Smooth muscle cell (in vitro differentiated cells): Measurements from ENCODE around the gene SLC25A42. TPM values are rescaled to one million over a fixed set of nuclear protein-coding genes. Genes with fewer than 3 reads are reported as not detected.

ENCODE experiments used
- DNase-seq: peaks from one replicate; lab custom pipeline; 2025; ENCODE audit not compliant: unreplicated experiment; lab: John Stamatoyannopoulos, UW
- H2AFZ ChIP-seq: fragments of 200-600 bp; sonication (generic); 2 replicates; pipeline ENCODE4 v1.6.0; 2016; ENCODE audit warnings: antibody characterized with exemption, low read depth, mild to moderate bottlenecking
- H3F3A ChIP-seq: fragments of 200-600 bp; sonication (generic); 2 replicates; pipeline ENCODE4 v1.6.0; 2017; ENCODE audit warnings: antibody characterized with exemption, low read depth
- H3K27ac ChIP-seq: fragments of 200-600 bp; sonication (generic); 2 replicates; pipeline ENCODE4 v1.5.1; 2016; ENCODE audit warnings: low read depth, mild to moderate bottlenecking
- H3K27me3 ChIP-seq: fragments of 200-600 bp; sonication (generic); 2 replicates; pipeline ENCODE4 v1.6.1; 2016; ENCODE audit warnings: low read depth, mild to moderate bottlenecking
- H3K36me3 ChIP-seq: fragments of 200-600 bp; sonication (generic); 2 replicates; pipeline ENCODE4 v1.5.1; 2016; ENCODE audit warnings: low read depth
- H3K4me1 ChIP-seq: fragments of 200-600 bp; sonication (generic); 2 replicates; pipeline ENCODE4 v1.5.1; 2016; ENCODE audit warnings: low read depth
- H3K4me2 ChIP-seq: fragments of 200-600 bp; sonication (generic); 2 replicates; pipeline ENCODE4 v1.6.0; 2016; ENCODE audit warnings: mild to moderate bottlenecking
- H3K4me3 ChIP-seq: fragments of 200-600 bp; sonication (generic); 2 replicates; pipeline ENCODE4 v1.5.1; 2016; ENCODE audit warnings: mild to moderate bottlenecking
- H3K79me2 ChIP-seq: fragments of 200-600 bp; sonication (generic); 2 replicates; pipeline ENCODE4 v1.6.0; 2016; ENCODE audit warnings: low read depth, mild to moderate bottlenecking
- H3K9ac ChIP-seq: fragments of 200-600 bp; sonication (generic); 2 replicates; pipeline ENCODE4 v1.6.0; 2016; ENCODE audit warnings: low read depth
- H3K9me3 ChIP-seq: fragments of 200-600 bp; sonication (generic); replicated peaks from 2 replicates; pipeline ENCODE4 v1.5.1; 2016; ENCODE audit warnings: low read depth
- H4K20me1 ChIP-seq: fragments of 200-600 bp; sonication (generic); 2 replicates; pipeline ENCODE4 v1.6.0; 2016; ENCODE audit warnings: low read depth
- CTCF ChIP-seq: fragments of 200-600 bp; sonication (generic); IDR thresholded peaks from 2 replicates; pipeline ENCODE4 v1.5.1; 2017; ENCODE audit warnings: borderline replicate concordance, mild to moderate bottlenecking, antibody characterized with exemption; ENCODE audit not compliant: insufficient read depth, poor library complexity, severe bottlenecking
- WGBS: methylation state at CpG from one replicate; pipeline ENCODE4 v1.1.7; 2016; ENCODE audit warnings: low lambda C conversion rate; 5-methylcytosine and 5-hydroxymethylcytosine counted together
- polyA plus RNA-seq: library from polyadenylated mRNA; unstranded; fragments of >200 nt; fragmentation: Nextera tagmentation; extraction: Ambion mirVana; gene quantifications from 2 replicates; pipeline ENCODE4 v1.2.1, GENCODE V29; 2016
- total RNA-seq: library from RNA; depleted of rRNA; stranded (reverse); fragments of >200 nt; gene quantifications from 2 replicates; pipeline ENCODE4 v1.2.3, GENCODE V29; 2014

Gene SLC25A42
- total and polyA plus RNA-seq, 2 experiments from 2014 or later, result 8.1 to 18.9 TPM

GRCh38 chr19:19054939-19055440 is 8.8 kb upstream of the SLC25A42 start:
- TF ChIP-seq CTCF, result no peak

GRCh38 chr19:19055701-19056100 is 8.1 kb upstream of the SLC25A42 start:
- Histone ChIP-seq H4K20me1 (no peaks in the 10 kb centered on the region), H3K4me1 (no peaks in the 10 kb centered on the region), H3K27me3 (no peaks in the 10 kb centered on the region), H3K9ac (no peak overlapping the region), H3K79me2 (no peaks in the 10 kb centered on the region), H3F3A (no peaks in the 10 kb centered on the region), H3K4me2 (no peak overlapping the region), H3K36me3 (no peaks in the 10 kb centered on the region), H3K9me3 (no peaks in the 10 kb centered on the region), H2AFZ (no peak overlapping the region), H3K27ac (no peak overlapping the region), H3K4me3 (no peak overlapping the region)
- no peak for DNase-seq
- TF ChIP-seq CTCF, result no peak
- WGBS, result 95% methylated on average over 13 of the region's 13 CpGs

More at GRCh38 chr19:19054939-19055440, 8.8 kb upstream of the SLC25A42 start:
- DNase-seq, result no peak
- no peaks in the 10 kb centered on the region for H3K79me2 ChIP-seq
- H3K9ac ChIP-seq, result no peak overlapping the region
- no peaks in the 10 kb centered on the region for H3F3A ChIP-seq
- H3K4me1 ChIP-seq, result no peaks in the 10 kb centered on the region
- H3K9me3 ChIP-seq, result no peaks in the 10 kb centered on the region
- no peak overlapping the region for H3K4me3 ChIP-seq
- H3K27me3 ChIP-seq, result no peaks in the 10 kb centered on the region
- H2AFZ ChIP-seq, result no peak overlapping the region
- no peak overlapping the region for H3K4me2 ChIP-seq
- H3K27ac ChIP-seq, result no peak overlapping the region
- H3K36me3 ChIP-seq, result no peaks in the 10 kb centered on the region
- H4K20me1 ChIP-seq, result no peaks in the 10 kb centered on the region
- WGBS, result 99% methylated on average over 19 of the region's 19 CpGs

GRCh38 chr19:19056636-19057275 is 7.0 kb upstream of the SLC25A42 start:
- Histone ChIP-seq H3K9me3 (no peaks in the 10 kb centered on the region), H2AFZ (no peak overlapping the region), H4K20me1 (no peaks in the 10 kb centered on the region), H3K36me3 (no peaks in the 10 kb centered on the region), H3K27me3 (no peaks in the 10 kb centered on the region), H3K4me2 (no peak overlapping the region), H3K4me1 (no peaks in the 10 kb centered on the region), H3K27ac (no peak overlapping the region), H3K79me2 (no peaks in the 10 kb centered on the region), H3K4me3 (no peak overlapping the region), H3F3A (no peaks in the 10 kb centered on the region), H3K9ac (no peak overlapping the region)
- DNase-seq, result no peak
- no peak for TF ChIP-seq CTCF
- 98% methylated on average over 6 of the region's 9 CpGs for WGBS

- no peak for DNase-seq
- Histone ChIP-seq H3K4me1 (no peaks in the 10 kb centered on the region), H3K9me3 (no peaks in the 10 kb centered on the region), H3K27ac (no peak overlapping the region), H2AFZ (no peak overlapping the region), H4K20me1 (no peaks in the 10 kb centered on the region), H3K9ac (no peak overlapping the region), H3K4me2 (no peak overlapping the region), H3K36me3 (no peaks in the 10 kb centered on the region), H3K79me2 (no peaks in the 10 kb centered on the region), H3F3A (no peaks in the 10 kb centered on the region), H3K27me3 (no peaks in the 10 kb centered on the region), H3K4me3 (no peak overlapping the region)
- no peak for TF ChIP-seq CTCF
- 96% methylated on average over 13 of the region's 13 CpGs for WGBS
These were observed 6.5 kb upstream of the SLC25A42 start for GRCh38 chr19:19057317-19057716.
